ENCODE data around the gene SLC35B3. TPM values are rescaled to one million over a fixed set of nuclear protein-coding genes. Genes with fewer than 3 reads are reported as not detected.
"Not testable (repeated sequence)": the region's sequence is repeated elsewhere in the genome, so short reads cannot be mapped to it uniquely, and the experiment has no call there.

Gene SLC35B3
- total RNA-seq, 1 donor from 2014 or later = 7.3 TPM

GRCh38 chr6:8462694-8463093, 27.3 kb upstream of the SLC35B3 start:
- TF ChIP-seq CTCF (conservative IDR thresholded peaks at IDR 0.05; ENCODE audit: low read depth, low read length) = no peak
- no peak for DNase-seq (ENCODE audit: low read depth)
- H3K4me3 ChIP-seq (ENCODE audit: low read depth, low read length) = no peak overlapping the region

GRCh38 chr6:8462169-8462568, 26.8 kb upstream of the SLC35B3 start:
- DNase-seq (ENCODE audit: low read depth) = no peak
- peak; percentile 20 for TF ChIP-seq CTCF (conservative IDR thresholded peaks at IDR 0.05; ENCODE audit: low read depth, low read length)
- H3K4me3 ChIP-seq (ENCODE audit: low read depth, low read length) = no peak overlapping the region

DNA sequence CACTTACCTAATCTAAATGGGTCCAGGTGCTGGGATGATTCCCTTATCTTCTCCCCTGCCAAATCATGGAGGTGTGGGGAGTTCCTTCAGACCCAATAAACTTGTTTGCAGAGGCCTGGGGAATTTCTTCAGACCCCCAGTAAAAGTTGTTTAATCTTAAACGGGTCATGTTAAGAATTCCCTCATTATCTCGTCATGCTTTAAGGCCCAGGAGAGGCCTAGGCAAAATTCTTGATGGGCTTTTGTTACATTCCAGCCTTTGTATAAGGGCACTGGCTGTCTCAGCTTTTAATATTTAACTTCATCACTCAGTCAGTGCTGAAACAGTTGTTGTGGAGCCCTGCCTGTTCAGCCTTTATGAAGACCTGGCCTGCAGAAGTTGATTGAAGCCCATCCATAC, 11.0 kb upstream of the SLC35B3 start:
- TF ChIP-seq CTCF (conservative IDR thresholded peaks at IDR 0.05; ENCODE audit: low read depth, low read length) = no peak
- H3K4me3 ChIP-seq (ENCODE audit: low read depth, low read length) = no peak overlapping the region
- peak; percentile 37 for DNase-seq (ENCODE audit: low read depth)

DNA sequence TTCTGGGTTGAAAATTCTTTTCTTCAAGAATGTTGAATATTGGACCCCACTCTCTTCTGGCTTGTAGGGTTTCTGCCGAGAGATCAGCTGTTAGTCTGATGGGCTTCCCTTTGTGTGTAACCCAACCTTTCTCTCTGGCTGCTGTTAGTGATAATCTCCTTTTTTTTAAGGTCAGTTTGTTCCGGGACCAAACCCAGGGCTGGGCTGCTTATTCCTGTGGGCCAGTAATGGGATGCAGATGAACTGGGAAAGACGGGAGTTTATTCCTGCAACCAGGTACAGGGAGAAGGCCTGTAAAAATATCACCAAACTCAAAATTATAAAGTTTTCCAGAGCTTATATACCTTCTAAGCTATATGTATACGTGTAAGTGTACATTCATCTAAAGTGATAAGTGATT, 10.6 kb upstream of the SLC35B3 start:
- not testable (repeated sequence) for DNase-seq (ENCODE audit: low read depth)

DNA sequence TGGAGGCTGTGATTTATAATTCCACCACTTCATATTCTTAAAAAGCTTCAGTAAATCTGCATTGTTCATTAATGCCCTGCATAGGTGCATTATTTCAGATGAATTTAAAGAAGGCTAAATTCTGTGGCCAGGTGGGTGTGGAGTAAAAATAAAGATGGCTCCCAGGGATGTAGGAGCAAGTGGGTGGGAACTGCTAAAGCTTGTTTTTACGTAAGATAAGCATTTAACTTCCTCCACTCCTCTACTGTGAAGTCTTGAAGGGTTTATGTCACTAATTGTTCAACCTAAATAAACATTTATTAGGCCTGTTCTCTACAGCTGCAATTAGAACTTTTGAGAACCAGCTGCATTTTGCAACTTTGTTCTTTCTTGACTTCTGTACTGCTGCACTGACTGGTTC, 6.8 kb upstream of the SLC35B3 start:
- no peak for TF ChIP-seq CTCF (conservative IDR thresholded peaks at IDR 0.05; ENCODE audit: low read depth, low read length)
- DNase-seq (ENCODE audit: low read depth) = no peak

More for the DNA sequence above, 10.6 kb upstream of the SLC35B3 start:
- not testable (repeated sequence) for H3K4me3 ChIP-seq (ENCODE audit: low read depth, low read length)

DNA sequence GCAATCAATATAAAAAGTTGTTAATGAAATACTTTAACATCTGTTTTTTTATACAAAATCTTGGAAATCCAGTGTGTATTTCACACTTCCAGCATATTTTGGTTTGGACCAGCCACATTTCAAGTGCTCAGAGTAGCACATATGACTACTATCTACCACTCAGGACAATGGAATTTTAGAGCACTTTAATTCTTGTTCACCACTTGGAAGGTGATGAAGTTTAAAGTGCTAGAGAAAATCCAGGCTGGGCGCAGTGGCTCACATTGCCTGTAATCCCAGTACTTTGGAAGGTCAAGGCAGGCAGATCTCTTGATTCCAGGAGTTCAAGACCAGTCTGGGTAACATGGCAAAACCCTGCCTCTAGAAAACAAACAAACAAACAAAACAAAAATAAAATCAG, 6.1 kb upstream of the SLC35B3 start:
- H3K4me3 ChIP-seq (ENCODE audit: low read depth, low read length) = no peak overlapping the region
- DNase-seq (ENCODE audit: low read depth) = no peak
- no peak for TF ChIP-seq CTCF (conservative IDR thresholded peaks at IDR 0.05; ENCODE audit: low read depth, low read length)

More for the DNA sequence above, 6.8 kb upstream of the SLC35B3 start:
- H3K4me3 ChIP-seq (ENCODE audit: low read depth, low read length) = no peak overlapping the region

- DNase-seq (ENCODE audit: low read depth) = no peak
- TF ChIP-seq CTCF (conservative IDR thresholded peaks at IDR 0.05; ENCODE audit: low read depth, low read length) = no peak
Observed at GRCh38 chr6:8439601-8440268, 4.4 kb upstream of the SLC35B3 start.

More at GRCh38 chr6:8439601-8440268, 4.4 kb upstream of the SLC35B3 start:
- H3K4me3 ChIP-seq (ENCODE audit: low read depth, low read length) = no peak overlapping the region
